Right ventricle myocardium inferior (tissue), 1 donor: ENCODE measurements around the gene ANKRD2. TPM values are rescaled to one million over a fixed set of nuclear protein-coding genes. Genes with fewer than 3 reads are reported as not detected.
"Not testable (repeated sequence)": the region's sequence is repeated elsewhere in the genome, so short reads cannot be mapped to it uniquely, and the experiment has no call there.

ENCODE experiments used
- ATAC-seq: fragments of 200-7000 bp; cut with Tn5 transposase; one replicate; pipeline ENCODE4 v1.9.1; 2020; ENCODE audit warnings: mild to moderate bottlenecking, moderate library complexity
- DNase-seq: peaks from one replicate; pipeline ENCODE4 v3.0.0; 2021; ENCODE audit errors: missing footprints
- intact Hi-C: fragments of 100-400 bp; cut with DNase I; formaldehyde crosslinking; loops from one replicate; pipeline ENCODE4 v1.11.0; 2022
- total RNA-seq: library from RNA; stranded (reverse); fragmentation: NEBNext Ultra II Directional; extraction: Animal tissue kit (Norgen Biotek cat#: 25700); gene quantifications from one replicate; pipeline ENCODE4 v1.2.1, GENCODE V29; 2021
- donor health status: DM: no; HTN: yes; CAD: no; lungs with severe emphysema.

ANKRD2 gene
- total RNA-seq, 1 donor from 2014 or later, result 418 TPM

DNA sequence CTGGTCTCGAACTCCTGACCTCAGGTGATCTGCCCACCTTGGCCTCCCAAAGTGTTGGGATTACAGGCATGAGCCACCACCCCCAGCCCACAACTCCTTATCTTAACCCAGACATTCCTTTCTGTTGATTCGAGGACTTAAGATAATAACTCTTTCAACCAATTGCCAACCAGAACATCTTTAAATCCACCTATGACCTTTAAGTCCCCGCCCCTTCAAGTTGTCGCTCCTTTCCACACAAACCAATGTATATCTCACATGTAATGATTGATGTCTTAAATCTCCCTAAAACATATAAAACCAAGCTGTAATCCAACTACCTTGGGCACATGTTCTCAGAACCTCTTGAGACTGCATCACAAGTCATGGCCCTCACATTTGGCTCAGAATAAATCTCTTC, 7.8 kb upstream of the ANKRD2 start:
- intact Hi-C loops, result no loop called here
- DNase-seq (no peak), ATAC-seq (no peak)

DNA sequence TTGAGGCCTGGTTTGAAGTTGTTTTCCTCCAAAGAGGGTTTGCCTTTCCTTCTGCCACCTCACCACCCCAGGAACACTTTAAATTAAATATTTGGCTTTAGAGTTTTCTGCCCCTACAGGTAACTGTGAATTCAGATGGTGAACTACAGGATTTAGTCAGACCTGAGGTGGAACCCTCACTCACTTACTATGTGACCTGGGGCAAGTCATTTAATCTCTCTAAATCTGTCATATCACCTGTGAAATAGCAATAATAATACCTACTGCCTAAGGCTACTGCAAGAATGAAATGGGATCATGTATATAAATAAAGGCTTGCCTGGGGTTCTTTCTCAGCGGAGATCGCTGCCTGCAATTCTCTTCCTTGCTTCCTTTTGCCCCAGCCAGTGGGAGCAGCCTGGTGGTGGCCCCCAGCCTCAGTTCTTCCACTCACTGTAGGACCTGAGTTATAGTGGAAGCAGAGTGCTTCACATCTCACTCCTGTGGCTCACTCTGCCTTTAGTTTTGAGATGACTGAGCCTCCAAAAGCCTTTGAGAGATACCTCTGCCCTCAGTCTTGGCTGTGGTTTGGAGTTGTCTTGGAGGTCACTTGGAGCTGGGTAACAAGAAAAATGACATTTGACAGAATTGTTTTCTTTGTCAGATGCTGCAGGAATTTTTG, 6.1 kb upstream of the ANKRD2 start:
- DNase-seq (no peak), ATAC-seq (no peak)
- intact Hi-C loops, result no loop called here

DNA sequence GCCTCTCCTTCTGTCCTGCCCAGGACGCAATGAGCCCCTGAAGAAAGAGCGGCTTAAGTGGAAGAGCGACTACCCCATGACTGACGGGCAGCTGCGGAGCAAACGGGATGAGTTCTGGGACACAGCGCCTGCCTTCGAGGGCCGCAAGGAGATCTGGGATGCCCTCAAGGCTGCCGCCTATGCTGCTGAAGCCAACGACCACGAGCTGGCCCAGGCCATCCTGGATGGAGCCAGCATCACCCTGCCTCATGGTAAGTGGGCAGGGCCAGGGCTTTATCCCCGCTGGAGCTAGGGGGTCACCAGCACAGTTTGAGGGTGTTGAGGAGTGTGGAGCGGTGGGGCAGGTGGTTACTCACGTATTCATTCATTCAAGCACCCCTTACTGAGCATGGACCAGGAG, 4.7 kb upstream of the ANKRD2 start:
- intact Hi-C loops, result no loop called here
- DNase-seq, result no peak
- ATAC-seq, result no peak

DNA sequence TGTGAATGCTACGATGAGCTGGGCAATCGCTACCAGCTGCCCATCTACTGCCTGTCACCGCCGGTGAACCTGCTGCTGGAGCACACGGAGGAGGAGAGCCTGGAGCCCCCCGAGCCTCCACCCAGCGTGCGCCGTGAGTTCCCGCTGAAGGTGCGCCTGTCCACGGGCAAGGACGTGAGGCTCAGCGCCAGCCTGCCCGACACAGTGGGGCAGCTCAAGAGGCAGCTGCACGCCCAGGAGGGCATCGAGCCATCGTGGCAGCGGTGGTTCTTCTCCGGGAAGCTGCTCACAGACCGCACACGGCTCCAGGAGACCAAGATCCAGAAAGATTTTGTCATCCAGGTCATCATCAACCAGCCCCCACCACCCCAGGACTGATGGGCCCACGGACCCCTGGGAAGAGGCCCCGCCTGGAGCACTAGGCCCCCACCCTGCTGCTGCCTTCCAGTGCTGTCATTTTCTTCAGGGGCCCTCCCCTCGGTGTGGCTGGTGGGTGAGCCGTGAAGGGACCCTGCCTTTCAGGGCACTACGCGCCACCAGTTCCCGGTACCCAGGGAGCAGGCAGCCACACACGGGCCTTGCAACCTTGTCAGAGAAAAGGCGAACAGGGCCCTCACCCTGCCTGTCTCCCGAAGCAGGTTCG, 2.3 kb upstream of the ANKRD2 start:
- intact Hi-C loops, result no loop called here

DNA sequence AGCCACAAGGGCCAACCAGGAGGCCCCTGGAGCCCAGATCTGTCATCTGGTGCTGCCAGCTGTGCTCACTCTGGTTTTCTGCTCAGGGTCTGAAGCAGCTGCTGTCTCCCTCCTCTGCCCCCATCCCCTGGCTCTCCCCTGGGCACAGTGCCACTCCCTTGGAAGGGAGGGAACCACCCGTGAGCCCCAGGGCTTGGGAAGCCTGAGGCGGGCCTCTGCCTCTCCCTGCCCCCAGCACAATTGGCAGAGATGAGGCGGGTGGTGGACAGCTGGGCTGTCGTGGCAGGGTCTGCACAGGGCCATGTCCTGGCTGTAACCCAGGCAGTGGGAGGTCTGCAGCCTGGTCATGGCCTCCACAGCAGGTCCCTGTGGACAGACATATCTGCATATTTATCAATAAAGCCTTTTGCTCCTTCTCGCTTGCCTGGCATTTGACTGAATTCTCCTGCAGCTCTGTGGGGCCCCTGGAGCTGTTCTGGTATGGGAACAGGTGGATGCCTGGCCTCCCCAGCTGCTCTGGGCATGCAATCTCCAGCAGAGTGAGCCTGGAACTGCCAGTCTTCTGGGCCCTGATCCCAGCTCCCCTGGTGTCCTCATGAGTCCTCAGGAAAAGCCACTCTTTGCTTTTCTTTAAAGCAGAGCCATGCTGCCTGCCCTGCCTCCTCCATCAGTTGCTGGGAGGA, 1.6 kb upstream of the ANKRD2 start:
- intact Hi-C loops, result no loop called here
- peak; percentile 21 for ATAC-seq
- DNase-seq, result peak; percentile 43

More for the DNA sequence above, 2.3 kb upstream of the ANKRD2 start:
- peak; percentile 49 for DNase-seq
- ATAC-seq, result no peak

DNA sequence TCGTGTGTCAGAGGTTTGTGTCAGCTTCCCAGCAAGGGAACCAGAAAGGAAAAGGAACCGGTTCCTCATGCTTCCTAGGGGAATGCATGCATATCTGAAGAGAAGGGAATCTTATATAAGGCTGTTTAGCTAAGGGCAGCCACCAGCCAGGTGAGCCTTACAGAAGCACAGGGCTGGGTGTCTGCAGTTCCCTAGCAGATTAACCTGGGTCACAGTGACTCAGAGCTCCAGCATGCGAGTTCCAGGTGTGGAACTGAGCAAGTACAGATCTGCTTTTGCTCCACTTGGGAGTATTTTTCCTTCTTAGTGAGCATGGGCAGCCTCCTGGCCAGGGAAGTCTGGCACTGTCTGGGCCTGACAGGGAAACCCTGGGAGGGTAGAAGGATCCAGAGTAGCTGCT, 957 bp upstream of the ANKRD2 start:
- ATAC-seq, result no peak
- intact Hi-C loops, result loop anchor here (1.0 kb wide), 1 partner anchor 41 kb away; no protein-coding TSS in a partner anchor
- no peak for DNase-seq

DNA sequence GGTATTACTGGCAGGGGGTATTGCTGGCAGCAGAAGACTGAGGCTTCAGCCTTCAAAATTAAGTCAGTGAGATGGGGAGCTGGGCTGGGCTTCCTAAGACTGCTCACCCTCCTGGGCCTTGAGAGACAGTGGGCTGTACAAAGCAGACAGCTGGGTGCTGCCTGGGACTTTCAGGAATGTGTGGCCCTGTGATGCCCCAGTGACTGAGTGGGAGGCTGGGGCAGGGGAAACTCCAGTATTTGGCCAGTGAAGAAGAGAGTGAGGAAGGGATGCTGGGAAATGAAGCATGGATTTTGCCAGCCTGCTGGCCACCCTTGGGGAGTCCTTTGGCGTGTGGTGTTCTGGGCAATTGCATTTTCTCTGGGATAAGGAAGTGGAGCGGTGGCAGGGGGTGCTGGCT, 442 bp downstream of the ANKRD2 start:
- peak; percentile 14 for DNase-seq
- intact Hi-C loops, result no loop called here
- no peak for ATAC-seq

DNA sequence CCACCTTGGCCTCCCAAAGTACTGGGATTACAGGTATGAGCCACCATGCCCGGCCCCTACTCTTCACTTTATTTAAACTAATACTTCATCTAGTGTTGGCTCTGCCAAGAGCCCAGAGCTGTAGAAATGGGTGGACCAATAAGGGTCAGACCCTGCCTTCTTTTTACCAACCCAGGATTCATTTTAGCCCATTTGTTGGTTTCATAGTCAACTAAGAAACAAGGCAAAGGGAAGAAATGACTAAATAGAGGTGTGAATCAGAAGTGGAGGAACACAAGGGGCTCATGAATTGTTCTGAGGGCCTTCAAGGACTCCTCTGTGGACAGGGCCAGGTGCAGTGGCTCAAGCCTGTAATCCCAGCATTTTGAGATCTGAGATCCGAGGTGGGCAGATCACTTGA, 1.1 kb downstream of the ANKRD2 start:
- no peak for ATAC-seq
- intact Hi-C loops, result no loop called here

DNA sequence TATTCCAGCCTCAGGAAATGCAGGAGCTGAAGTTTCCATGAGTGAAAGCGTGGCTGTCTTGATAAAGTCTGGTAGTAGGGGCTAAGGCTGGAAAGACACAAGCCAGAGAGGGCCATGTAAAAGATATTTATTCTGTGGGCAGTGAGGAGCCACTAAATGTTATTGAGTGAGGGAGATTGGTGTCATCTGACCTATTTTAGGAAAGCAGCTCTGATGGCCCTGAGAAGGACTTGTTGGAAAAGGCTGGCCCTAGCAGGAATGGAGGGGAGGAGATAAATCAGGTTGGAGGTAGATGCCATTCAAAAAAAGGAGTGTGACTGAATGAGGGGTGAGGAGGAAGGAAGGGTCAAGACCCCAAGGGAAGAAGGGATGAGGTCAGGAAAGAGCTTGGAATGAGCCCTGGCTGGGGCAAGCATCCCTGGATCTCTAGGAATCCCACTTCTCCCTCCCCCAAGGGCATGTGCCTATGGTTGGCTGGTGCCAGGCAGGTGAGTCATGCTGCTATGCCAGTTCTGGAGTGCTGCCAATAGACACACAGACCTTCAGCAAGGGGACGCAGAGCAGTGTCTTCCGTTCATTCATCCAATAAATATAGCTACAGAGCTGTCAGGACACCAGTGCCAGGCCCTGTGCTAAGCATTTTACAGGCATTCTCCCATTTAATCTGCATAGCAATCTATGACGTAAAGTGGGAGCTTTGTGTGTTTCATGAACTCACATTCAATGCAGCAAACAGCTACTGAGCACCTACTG, 2.0 kb downstream of the ANKRD2 start:
- DNase-seq (no peak), ATAC-seq (peak; percentile 62)
- intact Hi-C loops, result no loop called here

More for the DNA sequence above, 1.1 kb downstream of the ANKRD2 start:
- DNase-seq, result no peak

DNA sequence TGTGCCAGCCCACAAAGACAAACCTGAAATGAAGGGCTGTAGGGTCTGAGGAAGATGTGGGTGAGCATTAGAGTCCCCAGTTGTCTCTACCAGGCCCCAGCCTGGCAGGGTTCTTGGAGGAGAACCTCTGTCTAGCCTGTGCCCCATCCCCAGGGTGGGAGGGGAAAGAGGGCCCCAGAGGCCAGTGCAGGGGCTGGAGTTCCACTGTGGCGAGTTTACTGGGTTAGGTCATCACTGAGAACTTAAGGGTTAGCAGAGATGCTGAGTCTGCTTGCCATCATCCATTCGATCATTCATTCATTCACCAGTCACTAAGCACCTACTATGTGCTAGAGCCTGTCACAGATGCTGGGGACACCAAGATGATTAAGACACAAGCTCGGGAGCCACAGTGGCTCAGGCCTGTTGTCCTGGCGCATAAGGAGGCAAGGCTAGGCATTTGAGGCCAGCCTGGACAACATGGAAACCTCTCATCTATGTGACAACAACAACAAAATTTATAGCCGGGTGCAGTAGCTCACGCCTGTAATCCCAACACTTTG, 2.6 kb downstream of the ANKRD2 start:
- intact Hi-C loops, result no loop called here
- DNase-seq (peak; percentile 43), ATAC-seq (no peak)

DNA sequence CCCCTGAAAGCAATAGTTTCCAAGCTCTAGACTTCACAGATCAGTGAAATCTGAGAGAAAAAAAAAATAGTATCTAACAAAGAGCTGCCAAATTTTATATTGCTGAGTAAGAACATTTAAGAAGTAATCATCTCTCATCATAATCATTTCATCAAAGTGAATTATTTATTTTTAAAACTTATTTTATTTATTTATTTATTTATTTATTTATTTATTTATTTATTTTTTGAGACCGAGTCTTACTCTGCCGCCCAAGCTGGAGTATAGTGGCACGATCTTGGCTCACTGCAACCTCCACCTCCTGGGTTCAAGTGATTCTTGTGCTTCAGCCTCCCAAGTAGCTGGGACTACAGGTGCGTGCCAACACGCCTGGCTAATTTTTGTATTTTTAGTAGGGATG, 3.9 kb downstream of the ANKRD2 start:
- DNase-seq, ATAC-seq, intact Hi-C loops: not testable (repeated sequence)

DNA sequence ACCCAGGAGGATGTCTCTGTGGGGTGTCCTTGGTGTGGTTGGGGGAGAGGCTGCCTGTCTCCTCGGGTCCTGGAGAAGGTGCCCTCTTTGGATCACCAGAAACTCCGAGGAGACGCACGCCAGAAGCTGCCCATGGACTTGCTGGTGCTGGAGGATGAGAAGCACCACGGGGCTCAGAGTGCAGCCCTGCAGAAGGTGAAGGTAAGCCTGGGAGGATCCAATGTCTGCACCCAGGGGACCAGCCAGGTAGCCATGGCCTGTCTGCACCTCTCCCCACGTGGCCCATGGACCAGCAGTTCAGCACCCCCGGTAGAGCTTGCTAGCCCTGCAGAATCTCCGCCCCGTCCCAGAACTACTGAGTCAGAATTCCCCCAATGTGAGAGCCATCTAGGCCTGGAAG, 5.1 kb downstream of the ANKRD2 start:
- DNase-seq, result no peak
- ATAC-seq, result no peak
- intact Hi-C loops, result no loop called here

DNA sequence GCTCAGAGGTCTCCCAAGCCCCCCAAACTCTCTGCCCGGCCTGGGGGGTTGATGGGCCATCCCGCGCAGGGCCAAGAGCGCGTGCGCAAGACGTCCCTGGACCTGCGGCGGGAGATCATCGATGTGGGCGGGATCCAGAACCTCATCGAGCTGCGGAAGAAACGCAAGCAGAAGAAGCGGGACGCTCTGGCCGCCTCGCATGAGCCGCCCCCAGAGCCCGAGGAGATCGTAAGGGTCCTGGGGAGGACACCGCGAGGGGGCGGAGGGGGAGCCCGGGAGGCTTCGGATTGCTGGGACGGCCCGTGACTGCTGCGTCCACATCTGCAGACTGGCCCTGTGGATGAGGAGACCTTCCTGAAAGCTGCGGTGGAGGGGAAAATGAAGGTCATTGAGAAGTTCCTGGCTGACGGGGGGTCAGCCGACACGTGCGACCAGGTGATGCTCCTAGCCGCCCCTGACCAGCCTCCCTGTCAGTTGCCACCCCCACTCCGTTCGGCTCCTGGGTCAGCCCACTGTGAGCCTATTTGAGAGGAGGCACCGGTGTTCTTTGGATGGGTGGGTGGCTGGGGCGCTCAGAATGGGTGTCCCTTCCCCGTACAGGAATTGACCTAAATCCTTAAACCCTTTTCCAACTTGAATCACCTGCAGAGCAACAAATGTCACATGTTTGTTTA, 5.7 kb downstream of the ANKRD2 start:
- no peak for ATAC-seq

DNA sequence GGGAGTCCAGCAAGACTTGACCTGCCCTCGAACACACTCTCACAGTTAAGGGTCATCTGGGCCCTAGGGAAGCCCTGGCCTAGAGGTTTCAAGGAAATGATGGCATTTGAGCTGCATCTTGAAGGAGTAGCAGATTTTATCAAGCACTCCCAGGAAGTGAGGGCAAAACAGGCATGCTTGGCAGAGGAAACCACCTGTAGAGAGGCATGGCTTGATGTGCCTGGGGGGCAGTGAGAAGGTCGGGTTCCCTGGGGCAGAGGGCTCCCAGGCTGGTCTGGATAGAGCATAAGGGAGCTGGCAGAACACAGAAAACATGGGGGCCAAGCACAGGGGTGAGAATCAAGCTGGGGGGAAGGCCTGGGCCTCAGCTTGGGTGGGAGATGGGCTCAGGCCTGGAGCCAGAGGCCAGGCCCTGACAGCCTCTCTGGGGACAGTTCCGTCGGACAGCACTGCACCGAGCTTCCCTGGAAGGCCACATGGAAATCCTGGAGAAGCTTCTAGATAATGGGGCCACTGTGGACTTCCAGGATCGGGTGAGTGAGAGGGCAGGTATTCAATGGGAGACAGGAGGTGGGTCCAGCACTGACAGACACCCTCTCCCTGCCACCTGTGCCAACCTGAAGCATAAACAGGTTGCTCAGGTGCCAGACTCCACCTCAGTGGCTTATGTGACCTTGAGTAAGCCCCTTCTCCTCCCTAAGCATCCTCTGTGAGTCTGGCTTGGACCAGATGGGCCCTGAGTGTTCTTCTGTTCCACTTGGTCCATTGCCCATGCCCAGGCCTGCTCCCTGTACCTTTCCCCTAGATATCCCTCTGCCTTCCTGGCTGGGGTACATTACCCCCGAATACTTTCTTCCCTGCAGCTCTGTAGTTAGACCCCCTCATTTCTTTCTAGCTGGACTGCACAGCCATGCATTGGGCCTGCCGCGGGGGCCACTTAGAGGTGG, 8.1 kb downstream of the ANKRD2 start:
- DNase-seq, result no peak
- intact Hi-C loops, result no loop called here
- ATAC-seq, result no peak

More for the DNA sequence above, 5.7 kb downstream of the ANKRD2 start:
- DNase-seq, result no peak
- intact Hi-C loops, result no loop called here

DNA sequence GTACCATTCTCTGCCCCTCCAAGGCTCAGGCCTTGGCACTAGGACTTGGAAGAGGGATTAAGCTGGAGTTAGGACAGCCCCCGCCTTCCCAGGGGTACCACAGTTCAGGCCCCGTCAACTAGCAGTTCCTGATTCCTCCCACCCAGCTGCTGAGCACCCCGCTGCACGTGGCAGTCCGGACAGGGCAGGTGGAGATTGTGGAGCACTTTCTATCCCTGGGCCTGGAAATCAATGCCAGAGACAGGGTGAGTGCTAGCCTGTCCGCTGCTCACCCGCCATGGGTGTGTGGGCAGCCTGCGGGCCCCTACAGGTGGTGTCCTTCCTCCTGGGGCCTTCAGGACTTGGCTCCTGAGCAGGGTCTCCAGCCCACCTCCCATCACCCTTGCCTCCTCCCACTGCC, 9.6 kb downstream of the ANKRD2 start:
- ATAC-seq (no peak), DNase-seq (no peak)
- intact Hi-C loops, result no loop called here

DNA sequence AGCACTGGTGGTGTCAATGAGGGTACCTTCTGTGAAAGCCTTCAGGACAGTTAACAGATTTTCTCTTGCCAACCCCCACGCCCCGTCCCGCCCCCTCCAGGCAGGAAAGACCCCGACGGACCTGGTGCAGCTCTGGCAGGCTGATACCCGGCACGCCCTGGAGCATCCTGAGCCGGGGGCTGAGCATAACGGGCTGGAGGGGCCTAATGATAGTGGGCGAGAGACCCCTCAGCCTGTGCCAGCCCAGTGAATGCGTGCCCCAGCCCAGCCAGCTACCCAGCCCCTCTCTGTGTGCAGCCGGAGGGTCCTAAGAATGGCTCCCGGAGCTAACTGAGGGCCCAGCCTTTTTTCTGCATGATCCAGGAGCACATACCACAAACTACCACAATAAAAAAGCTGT, 10.9 kb downstream of the ANKRD2 start:
- intact Hi-C loops, result no loop called here
- no peak for ATAC-seq
- no peak for DNase-seq

DNA sequence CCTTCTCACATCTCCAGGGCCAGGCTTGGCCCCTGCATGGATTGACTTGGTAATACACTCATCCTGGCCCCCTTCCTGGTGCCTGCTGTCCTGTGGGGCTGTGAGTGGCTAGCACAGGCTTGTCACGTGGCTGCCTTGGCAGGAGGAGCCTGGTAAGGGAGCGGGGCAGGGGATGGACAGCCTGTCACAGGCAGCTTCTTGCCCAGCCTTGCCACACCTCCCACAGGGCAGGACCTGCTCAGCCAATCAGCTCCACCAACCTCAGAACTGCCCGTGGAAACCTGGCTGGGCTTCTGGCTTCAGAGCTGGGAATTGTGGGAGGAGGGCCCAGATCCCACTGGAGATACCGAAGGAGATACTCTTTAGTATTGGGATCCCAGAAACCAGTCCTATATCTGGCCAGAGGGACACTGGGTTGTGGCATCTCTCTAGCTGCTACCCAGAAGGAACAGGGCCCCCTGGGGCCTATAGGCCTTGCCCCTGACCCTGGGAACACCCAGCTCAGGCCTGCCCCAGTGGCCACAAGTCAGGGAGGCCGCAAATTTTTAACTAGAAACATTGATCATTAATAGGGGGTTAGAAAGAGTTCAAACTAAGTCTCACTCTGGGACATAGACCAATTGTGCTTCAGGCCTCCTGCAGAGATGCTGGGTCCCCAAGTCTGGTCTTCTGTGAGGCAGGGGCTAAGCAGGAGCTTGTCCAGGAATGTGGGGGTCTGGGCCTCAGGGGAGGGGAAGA, 11.7 kb downstream of the ANKRD2 start, which contains the start of gene HOGA1:
TSS of gene HOGA1 (plus strand) at position 330 of the 738 bp plus-strand sequence. CDS start at position 645, 315 bp downstream.
- intact Hi-C loops, result loop anchor here (1.0 kb wide), 1 partner anchor 12 kb away; no protein-coding TSS in a partner anchor
- DNase-seq (peak; percentile 87), ATAC-seq (peak; percentile 94)
